HG02981 (cell line): ENCODE results near the gene ITIH4.

Experiments
- ATAC-seq: cut with Tn5 transposase; IDR thresholded peaks from one replicate; pipeline ENCODE4 v1.9.1; 2021; ENCODE audit warnings: mild to moderate bottlenecking, moderate library complexity; ENCODE audit not compliant: unreplicated experiment

ITIH4 gene

GRCh38 chr3:52834871-52835501 lies 4.5 kb upstream of the ITIH4 start, which contains the start of gene MUSTN1:
TSS of gene MUSTN1 (minus strand) at chr3:52835019. CDS start at chr3:52834948, 71 bp downstream.
- ATAC-seq: no peak

DNA sequence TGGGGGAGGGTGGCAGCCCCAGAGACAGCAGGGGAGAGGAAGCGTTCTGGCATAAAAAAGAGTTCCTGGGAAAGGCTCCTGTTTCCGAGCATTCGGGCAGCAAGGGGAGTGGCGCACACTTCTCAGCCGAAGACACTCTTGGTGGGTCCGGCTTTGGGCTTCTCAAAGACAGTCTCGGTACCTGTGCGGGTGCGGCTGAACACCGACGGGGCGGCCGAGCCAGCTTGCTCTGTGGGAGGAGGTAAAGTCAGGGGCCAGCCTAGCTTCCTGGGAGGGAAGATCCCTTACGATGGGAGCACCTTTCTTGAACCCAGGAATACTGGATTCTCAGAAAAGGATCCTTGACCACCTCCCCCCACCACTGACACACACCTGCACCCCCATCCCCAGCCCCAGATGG lies 2.7 kb upstream of the ITIH4 start:
- no peak for ATAC-seq

DNA sequence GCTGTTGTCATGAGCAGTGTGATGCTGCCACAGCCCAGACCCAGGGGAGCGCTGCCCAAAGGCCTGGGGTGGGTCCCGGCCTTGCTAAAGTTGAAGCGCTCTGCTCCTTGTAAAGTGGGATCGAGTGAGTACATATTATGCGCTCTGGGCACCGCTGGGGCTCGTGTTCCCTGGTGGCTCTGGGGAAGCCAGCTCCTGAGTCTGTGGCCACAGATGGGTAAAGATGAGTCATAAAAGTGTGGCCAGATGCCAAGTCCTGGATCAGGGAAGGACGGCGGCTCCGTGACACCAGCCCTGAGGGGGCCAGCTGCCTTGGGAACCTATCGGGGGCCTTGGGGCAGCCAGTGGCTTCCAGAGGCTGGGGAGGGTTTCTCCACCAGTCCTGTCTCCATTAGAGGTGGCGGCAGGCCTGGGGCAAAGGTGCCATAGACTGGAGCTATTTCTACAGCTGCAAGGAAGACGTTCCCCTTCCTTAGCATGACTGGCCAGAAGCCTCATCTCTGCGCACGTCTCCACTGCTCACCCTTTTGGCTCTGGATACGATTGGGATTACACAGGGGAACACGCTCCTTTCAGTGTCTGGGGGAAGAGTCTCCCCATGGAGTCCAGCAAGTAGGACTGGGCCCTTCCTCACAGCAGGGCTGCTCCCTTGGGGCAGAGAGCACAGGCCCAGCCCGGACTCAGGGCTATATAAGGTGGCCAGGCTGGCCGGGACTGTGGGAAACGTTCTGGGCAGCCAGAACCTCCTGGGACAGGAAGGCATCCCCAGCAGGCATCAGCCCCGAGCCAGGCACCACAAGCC lies 1.2 kb upstream of the ITIH4 start:
- no peak for ATAC-seq

DNA sequence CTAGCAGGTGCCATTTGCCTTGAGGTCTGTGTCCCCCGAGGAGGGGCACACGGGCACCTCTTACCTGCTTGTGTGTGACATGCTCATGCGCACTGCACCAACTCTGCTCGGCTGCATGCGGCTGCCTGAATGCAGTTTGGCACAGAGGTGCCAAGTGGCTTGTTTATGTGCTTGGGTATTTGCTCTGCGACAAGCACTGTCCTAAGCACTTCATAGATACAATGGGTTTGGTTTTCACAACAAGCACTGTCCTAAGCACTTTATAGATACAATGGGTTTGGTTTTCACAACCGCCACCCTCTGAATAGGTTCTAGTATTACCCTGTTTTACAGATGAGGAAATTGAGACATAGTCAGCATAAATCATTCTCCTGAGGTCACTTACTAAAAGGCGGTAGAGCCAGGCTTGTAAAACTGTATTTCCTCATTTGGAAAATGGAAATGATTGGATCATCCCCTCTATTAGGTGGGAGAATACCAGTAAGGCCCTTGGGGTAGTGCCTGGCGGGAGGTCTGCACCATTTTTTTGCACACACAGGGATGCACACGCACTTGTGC lies 487 bp downstream of the ITIH4 start:
- ATAC-seq: no peak

- ATAC-seq: no peak
These were observed 990 bp downstream of the ITIH4 start for GRCh38 chr3:52829482-52829881.

GRCh38 chr3:52827866-52828376 lies 2.6 kb downstream of the ITIH4 start:
- ATAC-seq: no peak

GRCh38 chr3:52827441-52827840 lies 3.0 kb downstream of the ITIH4 start:
- no peak for ATAC-seq

- no peak for ATAC-seq
These were observed 6.4 kb downstream of the ITIH4 start for GRCh38 chr3:52824037-52824436.

- no peak for ATAC-seq
These were observed 8.1 kb downstream of the ITIH4 start for GRCh38 chr3:52822363-52822762.

DNA sequence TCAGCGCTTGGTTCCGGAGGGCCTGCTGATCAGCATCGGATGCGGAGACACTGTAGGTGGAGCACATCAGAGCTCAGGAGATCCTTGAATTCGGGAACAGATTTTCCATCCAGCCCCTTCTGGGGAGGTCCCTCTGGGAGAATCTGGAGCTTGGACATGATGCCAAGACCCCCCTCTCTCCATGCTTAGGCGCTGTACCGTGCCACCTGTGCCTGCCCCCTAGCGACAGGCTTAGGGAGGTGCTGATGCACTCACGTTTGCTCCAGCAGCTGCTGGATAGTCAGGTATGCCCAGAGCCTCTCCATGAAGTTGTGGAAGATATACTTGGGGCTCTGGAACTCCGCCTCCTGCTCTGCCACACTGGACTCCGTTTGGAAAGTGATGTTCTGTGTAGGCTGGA lies 9.7 kb downstream of the ITIH4 start:
- no peak for ATAC-seq

GRCh38 chr3:52819936-52820335 lies 10.5 kb downstream of the ITIH4 start:
- ATAC-seq: no peak

GRCh38 chr3:52817860-52818259 lies 12.6 kb downstream of the ITIH4 start:
- ATAC-seq: no peak

DNA sequence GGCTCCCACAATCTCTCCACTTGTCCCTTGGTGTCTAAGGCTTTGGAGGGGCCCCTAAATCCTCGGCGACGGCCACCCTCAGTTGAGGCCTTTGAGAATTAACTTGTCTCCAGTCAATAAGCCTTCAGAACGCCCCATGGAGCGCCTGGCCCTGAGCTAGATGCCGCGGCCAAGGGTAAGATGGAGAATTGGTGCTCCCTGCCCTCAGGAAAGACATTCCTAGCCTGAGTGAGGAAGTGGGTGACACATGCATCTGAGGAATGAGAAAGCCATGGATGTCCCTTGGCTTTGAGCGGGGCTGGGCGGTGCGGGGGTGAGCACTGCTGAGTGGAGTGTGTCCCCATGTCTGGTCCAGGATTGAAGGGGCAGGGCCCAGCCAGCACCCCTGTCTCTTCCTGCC lies 13.3 kb downstream of the ITIH4 start:
- ATAC-seq: no peak

GRCh38 chr3:52816654-52817053 lies 13.8 kb downstream of the ITIH4 start:
- ATAC-seq: no peak

DNA sequence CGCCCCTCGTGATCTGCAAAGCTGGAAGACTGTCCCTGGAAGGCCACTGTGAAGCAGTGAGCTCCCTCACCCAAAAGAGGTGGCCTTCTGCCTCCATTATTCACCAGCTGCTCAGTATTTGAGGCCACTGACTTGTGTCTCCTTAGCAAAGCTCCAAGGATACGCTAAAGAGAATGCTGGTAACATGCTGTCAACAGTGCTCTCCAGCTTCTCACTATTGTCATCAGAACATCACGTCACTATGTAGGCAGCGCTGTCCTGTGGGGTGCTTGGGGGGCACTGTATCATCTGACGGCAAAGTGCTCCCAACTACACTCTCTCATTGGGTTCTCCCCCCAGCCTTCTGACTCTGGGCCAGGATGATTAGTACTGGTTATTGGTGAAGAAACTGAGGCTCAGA lies 14.3 kb downstream of the ITIH4 start:
- no peak for ATAC-seq

GRCh38 chr3:52813810-52814209 lies 16.7 kb downstream of the ITIH4 start:
- no peak for ATAC-seq

DNA sequence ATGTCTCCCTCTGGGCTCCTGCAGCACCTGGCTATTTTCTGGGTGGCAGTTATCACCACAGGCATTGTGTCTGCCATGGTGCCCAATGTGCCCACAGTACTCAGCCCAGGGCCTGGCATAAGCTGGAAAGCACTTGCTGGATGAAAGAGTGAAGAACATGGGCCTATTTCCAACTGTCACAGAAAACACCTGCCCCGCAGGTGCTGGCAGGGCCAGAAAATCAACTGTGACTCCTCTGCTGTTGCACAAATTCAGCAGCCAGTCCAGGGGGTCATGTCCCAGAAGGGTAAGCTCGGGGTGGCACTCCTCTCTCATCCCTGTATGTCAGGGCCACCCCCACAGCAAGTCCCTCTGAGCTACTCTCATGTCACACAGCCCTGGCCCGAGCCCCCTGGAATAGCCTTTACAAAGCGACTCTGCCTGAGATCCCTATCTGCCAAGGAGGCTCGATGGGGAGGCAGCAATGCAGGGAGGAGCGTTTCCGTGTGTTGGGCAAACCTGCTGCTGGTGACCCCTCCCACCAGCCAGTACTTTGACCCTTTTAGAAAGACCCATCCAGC lies 18.9 kb downstream of the ITIH4 start:
- ATAC-seq: no peak

GRCh38 chr3:52810923-52811322 lies 19.5 kb downstream of the ITIH4 start:
- no peak for ATAC-seq

DNA sequence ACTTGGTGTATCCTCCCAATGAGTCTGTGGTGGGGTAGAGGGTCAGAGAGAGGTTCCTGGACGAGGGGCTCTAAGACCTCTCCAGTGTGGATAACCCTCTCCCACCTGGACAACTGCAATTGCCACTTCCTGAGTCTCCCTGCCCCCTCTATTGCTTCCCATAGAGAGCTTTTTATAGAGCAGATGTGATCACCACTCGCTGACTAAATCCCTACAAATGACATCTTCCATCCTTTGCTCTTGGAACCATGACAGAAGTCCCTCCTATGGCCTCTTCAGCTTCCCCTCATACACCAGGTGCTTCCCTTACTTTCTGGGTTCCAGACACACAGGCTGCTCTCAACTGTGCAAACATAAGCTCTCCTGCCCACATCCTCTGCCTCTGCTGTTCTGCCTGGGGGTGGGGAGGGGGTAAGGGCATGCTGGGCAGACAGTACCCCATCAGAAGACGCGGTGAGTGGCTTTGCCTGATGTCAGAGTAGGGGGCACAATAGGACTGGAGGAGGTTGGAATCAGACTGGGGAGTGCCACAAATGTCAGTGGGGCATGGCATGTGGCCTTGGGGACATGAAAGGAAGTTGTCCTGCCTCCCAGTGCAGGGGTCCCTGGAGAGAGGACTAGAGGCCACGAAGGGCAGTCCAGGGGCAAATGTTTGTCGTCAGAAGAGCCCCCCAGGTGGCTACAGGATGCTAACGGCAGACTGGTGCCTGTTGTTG lies 20.7 kb downstream of the ITIH4 start:
- ATAC-seq: no peak

GRCh38 chr3:52809149-52809548 lies 21.3 kb downstream of the ITIH4 start:
- no peak for ATAC-seq
